HFFc6 (cell line): ENCODE data around the gene GIMAP6. TPM values are rescaled to one million over a fixed set of nuclear protein-coding genes. Genes with fewer than 3 reads are reported as not detected.
"Not testable (repeated sequence)": the region's sequence is repeated elsewhere in the genome, so short reads cannot be mapped to it uniquely, and the experiment has no call there.

Experiments
- DNase-seq: peaks from one replicate; pipeline ENCODE4 v3.0.0-alpha.2; 2018
- H3K27ac Mint-ChIP-seq: 2 replicates; pipeline ENCODE4 v1.8.0; 2020; ENCODE audit warnings: mild to moderate bottlenecking, mixed read lengths
- H3K27me3 Mint-ChIP-seq: 2 replicates; pipeline ENCODE4 v1.8.0; 2021; ENCODE audit warnings: mild to moderate bottlenecking, moderate library complexity, mixed read lengths; ENCODE audit not compliant: insufficient read depth
- H3K36me3 Mint-ChIP-seq: 2 replicates; pipeline ENCODE4 v1.8.0; 2021; ENCODE audit warnings: low read depth, mixed read lengths
- H3K4me1 Mint-ChIP-seq: 2 replicates; pipeline ENCODE4 v1.8.0; 2020; ENCODE audit warnings: low read depth, mixed read lengths
- H3K4me3 Mint-ChIP-seq: 2 replicates; pipeline ENCODE4 v1.8.0; 2020; ENCODE audit warnings: mild to moderate bottlenecking, moderate library complexity, mixed read lengths
- H3K9me3 Mint-ChIP-seq: 2 replicates; pipeline ENCODE4 v1.8.0; 2020; ENCODE audit warnings: mild to moderate bottlenecking, mixed read lengths
- total RNA-seq, 6 experiments: library from RNA; stranded (reverse); fragmentation: NEBNext Ultra II Directional; extraction: Animal tissue kit (Norgen Biotek cat#: 25700); gene quantifications; 2 replicates in 1 of 6; 3 replicates in 5 of 6; pipeline ENCODE4 v1.2.3, GENCODE V29; 2021
- TF ChIP-seq, protein P1 (sequence below): fragments of 200-600 bp; sonication (generic); IDR thresholded peaks from 2 replicates; pipeline ENCODE4 v1.5.0; 2021; ENCODE audit warnings: antibody characterized with exemption, mild to moderate bottlenecking

Gene GIMAP6
- total RNA-seq, 6 experiments from 2014 or later: not detected

DNA sequence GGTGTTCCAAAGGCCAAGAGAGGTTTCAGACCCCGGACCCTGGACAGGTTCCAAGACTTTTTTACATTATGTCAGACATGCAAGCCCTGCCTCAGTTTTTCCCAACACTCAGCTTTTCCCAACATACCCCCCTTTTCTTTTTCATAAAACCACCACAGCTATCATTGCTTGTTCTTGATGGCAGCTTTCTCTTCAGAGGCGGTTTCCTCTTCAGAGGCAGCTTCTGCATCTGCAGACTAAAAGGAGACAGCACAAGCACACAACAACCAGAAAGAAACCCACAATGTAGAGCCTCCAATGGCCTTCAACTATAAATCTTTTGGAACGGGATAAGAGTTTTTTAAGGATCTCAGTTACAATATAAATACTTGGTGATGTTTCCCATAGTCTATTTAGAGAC is 19.3 kb downstream of the GIMAP6 start:
- Mint-ChIP-seq H3K4me3 (no peak overlapping the region), H3K27ac (no peak overlapping the region), H3K27me3 (no peaks in the 10 kb centered on the region), H3K9me3 (peaks cover 42% of the 10 kb centered on the region), H3K36me3 (no peaks in the 10 kb centered on the region), H3K4me1 (no peaks in the 10 kb centered on the region)
- TF ChIP-seq, protein P1, sequence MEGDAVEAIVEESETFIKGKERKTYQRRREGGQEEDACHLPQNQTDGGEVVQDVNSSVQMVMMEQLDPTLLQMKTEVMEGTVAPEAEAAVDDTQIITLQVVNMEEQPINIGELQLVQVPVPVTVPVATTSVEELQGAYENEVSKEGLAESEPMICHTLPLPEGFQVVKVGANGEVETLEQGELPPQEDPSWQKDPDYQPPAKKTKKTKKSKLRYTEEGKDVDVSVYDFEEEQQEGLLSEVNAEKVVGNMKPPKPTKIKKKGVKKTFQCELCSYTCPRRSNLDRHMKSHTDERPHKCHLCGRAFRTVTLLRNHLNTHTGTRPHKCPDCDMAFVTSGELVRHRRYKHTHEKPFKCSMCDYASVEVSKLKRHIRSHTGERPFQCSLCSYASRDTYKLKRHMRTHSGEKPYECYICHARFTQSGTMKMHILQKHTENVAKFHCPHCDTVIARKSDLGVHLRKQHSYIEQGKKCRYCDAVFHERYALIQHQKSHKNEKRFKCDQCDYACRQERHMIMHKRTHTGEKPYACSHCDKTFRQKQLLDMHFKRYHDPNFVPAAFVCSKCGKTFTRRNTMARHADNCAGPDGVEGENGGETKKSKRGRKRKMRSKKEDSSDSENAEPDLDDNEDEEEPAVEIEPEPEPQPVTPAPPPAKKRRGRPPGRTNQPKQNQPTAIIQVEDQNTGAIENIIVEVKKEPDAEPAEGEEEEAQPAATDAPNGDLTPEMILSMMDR: no peak
- DNase-seq: no peak

DNA sequence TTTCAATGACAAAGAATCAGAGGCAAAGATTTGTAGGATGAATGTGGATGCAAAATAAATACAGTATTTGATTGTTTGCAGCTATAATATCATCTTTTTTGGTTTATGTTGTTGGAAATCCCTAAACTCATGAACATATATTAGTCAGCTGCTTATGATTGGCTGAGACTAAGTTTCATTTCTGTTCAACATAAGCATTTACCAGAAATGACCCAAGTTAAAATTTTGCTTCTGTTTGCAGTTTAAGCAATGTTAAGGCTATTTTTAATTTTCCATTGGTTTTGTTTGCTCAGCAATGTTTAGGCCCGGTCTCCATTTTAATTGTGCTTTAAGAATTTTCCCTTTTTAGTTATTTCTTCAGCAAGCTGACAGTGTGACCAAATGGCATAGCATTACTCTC is 22.0 kb downstream of the GIMAP6 start:
- H3K9me3 Mint-ChIP-seq: peaks cover 42% of the 10 kb centered on the region
- DNase-seq: no peak
- no peak overlapping the region for H3K27ac Mint-ChIP-seq
- H3K4me3 Mint-ChIP-seq: no peak overlapping the region
- no peaks in the 10 kb centered on the region for H3K4me1 Mint-ChIP-seq
- no peaks in the 10 kb centered on the region for H3K36me3 Mint-ChIP-seq
- TF ChIP-seq, protein P1: no peak
- H3K27me3 Mint-ChIP-seq: no peaks in the 10 kb centered on the region

DNA sequence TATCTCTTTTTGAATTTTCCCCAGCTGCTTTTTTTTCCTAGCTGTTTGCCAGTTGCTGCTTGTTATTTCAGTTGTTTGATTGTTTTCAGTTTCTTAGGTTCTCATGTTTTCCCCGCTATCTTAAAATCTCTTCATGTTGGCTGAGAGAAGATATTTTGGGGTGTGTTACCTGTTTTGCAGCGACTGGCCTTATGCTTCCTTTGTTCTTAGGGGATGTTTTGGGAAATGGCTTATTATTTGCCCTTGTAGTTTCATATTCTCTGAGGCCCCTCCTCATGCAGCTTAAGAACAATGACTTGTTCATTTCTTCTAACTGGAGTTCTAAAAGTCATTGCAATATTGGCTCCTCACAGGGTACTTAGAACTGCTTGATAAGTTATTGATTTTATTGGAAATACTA is 28.6 kb downstream of the GIMAP6 start:
- not testable (repeated sequence) for H3K27me3 Mint-ChIP-seq, H3K27ac Mint-ChIP-seq, H3K4me1 Mint-ChIP-seq, DNase-seq, H3K4me3 Mint-ChIP-seq, H3K36me3 Mint-ChIP-seq
- H3K9me3 Mint-ChIP-seq: peaks cover 20% of the 10 kb centered on the region

DNA sequence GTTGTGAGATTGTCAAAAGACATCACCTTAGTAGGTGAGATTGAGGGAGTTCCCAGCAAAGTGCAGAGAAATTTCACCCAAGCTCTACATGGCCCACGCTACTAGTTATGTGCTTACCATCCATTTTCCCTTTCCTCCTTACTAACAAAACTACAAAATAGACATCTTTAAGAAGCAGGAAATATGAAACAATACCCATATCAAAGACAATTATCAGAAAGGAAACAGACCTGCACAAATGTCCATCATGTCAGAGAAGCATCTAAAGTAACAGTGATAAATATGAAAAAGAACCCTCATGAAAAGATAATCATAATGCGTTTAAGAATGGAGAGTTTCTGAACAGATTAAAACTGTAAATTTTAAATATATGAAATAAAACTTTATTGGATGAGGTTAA is 36.8 kb downstream of the GIMAP6 start:
- Mint-ChIP-seq H3K4me1 (no peaks in the 10 kb centered on the region), H3K27ac (no peak overlapping the region), H3K36me3 (0 out of 2 replicates have a peak, but pooled peaks cover 5% of the 10 kb centered on the region), H3K9me3 (peaks cover 64% of the 10 kb centered on the region), H3K27me3 (no peaks in the 10 kb centered on the region), H3K4me3 (no peak overlapping the region)
- TF ChIP-seq, protein P1: no peak
- no peak for DNase-seq

DNA sequence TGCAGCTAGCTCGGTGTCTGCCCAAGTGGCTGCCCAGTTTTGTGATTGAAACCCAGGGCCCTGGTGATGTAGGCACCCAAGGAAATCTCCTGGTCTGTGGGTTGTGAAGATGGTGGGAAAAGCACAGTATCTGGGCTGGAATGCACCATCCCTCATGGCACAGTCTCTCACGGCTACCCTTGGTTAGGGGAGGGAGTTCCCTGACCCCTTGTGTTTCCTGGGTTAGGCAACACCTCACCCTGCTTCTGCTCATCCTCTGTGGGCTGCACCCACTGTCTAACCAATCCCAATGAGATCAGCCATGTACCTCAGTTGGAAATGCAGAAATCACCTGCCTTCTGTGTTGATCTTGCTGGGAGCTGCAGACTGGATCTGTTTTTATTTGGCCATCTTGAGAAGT is 37.4 kb downstream of the GIMAP6 start:
- H3K36me3 Mint-ChIP-seq: 0 out of 2 replicates have a peak, but pooled peaks cover 5% of the 10 kb centered on the region
- no peaks in the 10 kb centered on the region for H3K4me1 Mint-ChIP-seq
- H3K27me3 Mint-ChIP-seq: no peaks in the 10 kb centered on the region
- no peak overlapping the region for H3K4me3 Mint-ChIP-seq
- TF ChIP-seq, protein P1: no peak
- no peak overlapping the region for H3K27ac Mint-ChIP-seq
- H3K9me3 Mint-ChIP-seq: peaks cover 65% of the 10 kb centered on the region
- DNase-seq: no peak

DNA sequence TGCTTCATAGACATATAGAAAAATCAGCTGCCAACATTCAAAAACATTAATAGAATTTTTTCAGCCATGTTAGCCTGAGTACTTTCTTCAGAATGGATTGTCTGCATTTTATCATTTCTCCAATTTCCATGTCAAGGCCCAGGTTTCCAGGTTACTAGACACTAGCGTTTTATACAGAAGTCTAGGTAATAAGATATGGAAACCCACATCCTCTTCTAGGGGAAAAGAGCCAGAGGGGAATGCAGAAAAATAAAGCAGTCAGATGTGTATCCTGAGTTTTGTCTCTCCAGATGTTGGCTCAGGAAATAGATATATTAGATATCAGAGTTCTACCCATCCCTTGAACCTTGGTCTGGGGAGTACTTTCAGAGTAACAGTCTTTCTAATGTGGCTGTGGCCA is 44.6 kb downstream of the GIMAP6 start:
- Mint-ChIP-seq H3K9me3 (peaks cover 54% of the 10 kb centered on the region), H3K27ac (no peak overlapping the region), H3K36me3 (no peaks in the 10 kb centered on the region), H3K27me3 (peaks cover 1% of the 10 kb centered on the region; the same call in 1 of the 2 replicates), H3K4me3 (no peak overlapping the region), H3K4me1 (no peaks in the 10 kb centered on the region)
- DNase-seq: no peak
- TF ChIP-seq, protein P1: no peak
